AG04449 (cell line): Measurements from ENCODE around the gene GALNT10.
A peak's percentile ranks its signal among the peaks of the same experiment; 100 is the strongest.

Experiments used
- CTCF ChIA-PET: fragments of 350-600 bp; formaldehyde crosslinking; extraction: SDS; loops from one replicate; lab custom pipeline; 2021; ENCODE audit warnings: antibody characterized with exemption; lab: Yijun Ruan, JAX
- POLR2A ChIA-PET: fragments of 400-600, 350-600 bp; formaldehyde crosslinking; extraction: SDS; loops from one replicate; lab custom pipeline; 2020; ENCODE audit warnings: antibody characterized with exemption, inconsistent platforms; lab: Yijun Ruan, JAX
- DNase-seq: peaks from one replicate; pipeline ENCODE4 v3.0.0-alpha.2; 2010; ENCODE audit warnings: low read depth, low spot score
- H3K4me3 ChIP-seq: 2 replicates; pipeline ENCODE4 v1.5.1; 2011; ENCODE audit warnings: low read depth, mild to moderate bottlenecking, control low read depth, low read length
- TF ChIP-seq, protein P1 (sequence below): IDR thresholded peaks from one replicate; pipeline ENCODE4 v1.5.1; 2011; ENCODE audit warnings: mild to moderate bottlenecking, moderate library complexity, low read length, control low read depth, inconsistent platforms; ENCODE audit not compliant: insufficient read depth; ENCODE audit errors: missing control alignments

GALNT10 gene

DNA sequence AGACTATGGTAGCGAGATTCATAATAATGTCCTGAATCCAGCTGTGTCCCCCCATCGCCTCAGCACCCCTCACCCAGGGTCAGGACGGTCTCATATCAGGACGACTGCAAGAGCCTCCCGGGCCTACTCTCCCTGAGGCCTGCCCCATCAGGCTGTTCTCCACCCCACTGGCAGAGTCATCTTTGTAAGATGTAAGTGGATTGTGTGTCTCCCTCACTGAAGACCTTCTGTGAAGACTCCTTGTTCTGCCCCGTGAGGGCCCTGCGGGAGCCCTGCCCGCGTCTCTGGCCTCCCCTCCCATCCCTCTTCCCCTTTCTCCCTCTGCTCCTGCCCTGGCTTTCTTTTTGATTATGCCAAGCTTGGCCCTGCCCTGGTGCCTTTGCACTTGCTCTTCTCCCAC is 211.4 kb downstream of the GALNT10 start:
- CTCF ChIA-PET, result interaction anchor here (1.2 to 1.7 kb wide), 2 partner anchors 26 to 171 kb away, joined by 3 read pairs; no protein-coding TSS in a partner anchor
- TF ChIP-seq, protein P1, sequence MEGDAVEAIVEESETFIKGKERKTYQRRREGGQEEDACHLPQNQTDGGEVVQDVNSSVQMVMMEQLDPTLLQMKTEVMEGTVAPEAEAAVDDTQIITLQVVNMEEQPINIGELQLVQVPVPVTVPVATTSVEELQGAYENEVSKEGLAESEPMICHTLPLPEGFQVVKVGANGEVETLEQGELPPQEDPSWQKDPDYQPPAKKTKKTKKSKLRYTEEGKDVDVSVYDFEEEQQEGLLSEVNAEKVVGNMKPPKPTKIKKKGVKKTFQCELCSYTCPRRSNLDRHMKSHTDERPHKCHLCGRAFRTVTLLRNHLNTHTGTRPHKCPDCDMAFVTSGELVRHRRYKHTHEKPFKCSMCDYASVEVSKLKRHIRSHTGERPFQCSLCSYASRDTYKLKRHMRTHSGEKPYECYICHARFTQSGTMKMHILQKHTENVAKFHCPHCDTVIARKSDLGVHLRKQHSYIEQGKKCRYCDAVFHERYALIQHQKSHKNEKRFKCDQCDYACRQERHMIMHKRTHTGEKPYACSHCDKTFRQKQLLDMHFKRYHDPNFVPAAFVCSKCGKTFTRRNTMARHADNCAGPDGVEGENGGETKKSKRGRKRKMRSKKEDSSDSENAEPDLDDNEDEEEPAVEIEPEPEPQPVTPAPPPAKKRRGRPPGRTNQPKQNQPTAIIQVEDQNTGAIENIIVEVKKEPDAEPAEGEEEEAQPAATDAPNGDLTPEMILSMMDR, result no peak
- DNase-seq, result no peak
- POLR2A ChIA-PET, result no interaction called here
- H3K4me3 ChIP-seq, result no peak overlapping the region

DNA sequence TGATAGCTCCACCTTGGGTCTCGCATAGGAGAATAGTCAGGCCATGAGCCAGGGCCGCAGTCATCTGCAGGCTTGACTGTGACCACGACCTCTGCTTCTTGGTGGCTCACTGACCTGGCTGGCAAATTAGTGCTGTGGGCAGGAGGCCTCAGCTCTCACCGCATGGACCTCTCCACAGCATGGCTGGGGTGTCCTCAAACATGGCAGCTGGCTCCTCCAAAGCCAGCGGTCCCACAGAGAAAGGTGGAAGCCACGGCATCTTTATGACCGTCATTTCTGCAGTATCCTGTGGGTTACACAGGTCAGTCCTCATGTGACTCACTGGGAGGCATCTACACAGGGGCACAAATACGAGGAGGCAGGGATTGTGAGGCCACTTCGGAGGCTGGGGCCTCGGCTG is 212.1 kb downstream of the GALNT10 start:
- DNase-seq, result no peak
- TF ChIP-seq, protein P1, result no peak
- POLR2A ChIA-PET, result no interaction called here
- CTCF ChIA-PET, result interaction anchor here (1.1 to 5.7 kb wide), 6 partner anchors 27 to 429 kb away, joined by 3 to 114 read pairs (median 3); partner anchors contain the start of gene GALNT10
- H3K4me3 ChIP-seq, result no peak overlapping the region

DNA sequence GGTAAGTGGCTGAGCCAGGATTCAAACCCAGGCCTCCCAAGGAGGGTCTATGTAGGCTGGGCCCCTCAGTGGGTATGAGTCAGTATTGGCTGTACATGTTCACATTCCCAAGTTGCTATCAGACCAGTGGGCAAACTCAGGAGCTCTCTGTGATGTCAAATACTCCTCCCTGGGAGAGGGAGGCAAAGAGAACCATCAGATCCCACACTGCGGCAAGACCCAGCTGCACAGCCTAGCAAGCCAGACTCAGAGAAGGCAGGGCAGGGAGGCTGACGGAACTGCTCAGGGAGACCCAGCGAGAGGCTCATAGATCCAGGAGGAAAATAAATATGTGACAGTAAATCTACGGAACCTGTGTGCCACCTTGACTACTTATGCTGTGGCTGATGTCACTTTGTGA is 212.7 kb downstream of the GALNT10 start:
- TF ChIP-seq, protein P1, result no peak
- no peak overlapping the region for H3K4me3 ChIP-seq
- no peak for DNase-seq
- POLR2A ChIA-PET, result no interaction called here
- CTCF ChIA-PET, result interaction anchor here (1.1 to 8.9 kb wide), 11 partner anchors 12 to 430 kb away, joined by 3 to 141 read pairs (median 15); partner anchors contain the start of gene GALNT10

DNA sequence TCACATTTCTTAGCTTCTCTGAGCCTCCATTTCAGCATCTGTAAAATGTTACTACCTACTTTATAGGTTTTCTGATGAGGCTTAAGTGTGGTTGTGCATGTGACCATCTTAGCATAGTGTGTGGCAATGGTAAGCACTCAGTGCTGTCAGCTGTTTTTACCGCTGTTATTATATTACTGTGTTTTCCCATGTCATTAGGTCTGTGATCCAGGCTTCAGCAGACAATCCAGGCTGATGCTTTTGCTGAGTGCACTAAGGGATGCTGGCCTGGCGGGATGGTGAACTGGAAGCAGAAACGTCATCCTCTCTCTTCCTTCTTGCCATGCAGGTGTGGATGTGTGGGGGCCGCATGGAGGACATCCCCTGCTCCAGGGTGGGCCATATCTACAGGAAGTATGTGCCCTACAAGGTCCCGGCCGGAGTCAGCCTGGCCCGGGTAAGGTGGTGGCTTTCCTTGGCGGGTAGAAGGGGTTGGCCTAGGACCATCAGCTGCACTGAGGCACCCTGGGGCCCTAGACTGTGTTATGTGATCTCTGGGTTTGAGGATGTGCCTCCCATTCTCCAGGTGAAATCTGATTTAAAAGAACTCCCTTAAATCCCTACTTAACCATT is 213.3 kb downstream of the GALNT10 start:
- no peak overlapping the region for H3K4me3 ChIP-seq
- TF ChIP-seq, protein P1, result no peak
- no peak for DNase-seq
- ChIA-PET POLR2A (no interaction called here), CTCF (interaction anchor here (0.6 to 8.9 kb wide), 30 partner anchors 8 to 431 kb away, joined by 3 to 141 read pairs (median 6); partner anchors contain the start of gene GALNT10)

DNA sequence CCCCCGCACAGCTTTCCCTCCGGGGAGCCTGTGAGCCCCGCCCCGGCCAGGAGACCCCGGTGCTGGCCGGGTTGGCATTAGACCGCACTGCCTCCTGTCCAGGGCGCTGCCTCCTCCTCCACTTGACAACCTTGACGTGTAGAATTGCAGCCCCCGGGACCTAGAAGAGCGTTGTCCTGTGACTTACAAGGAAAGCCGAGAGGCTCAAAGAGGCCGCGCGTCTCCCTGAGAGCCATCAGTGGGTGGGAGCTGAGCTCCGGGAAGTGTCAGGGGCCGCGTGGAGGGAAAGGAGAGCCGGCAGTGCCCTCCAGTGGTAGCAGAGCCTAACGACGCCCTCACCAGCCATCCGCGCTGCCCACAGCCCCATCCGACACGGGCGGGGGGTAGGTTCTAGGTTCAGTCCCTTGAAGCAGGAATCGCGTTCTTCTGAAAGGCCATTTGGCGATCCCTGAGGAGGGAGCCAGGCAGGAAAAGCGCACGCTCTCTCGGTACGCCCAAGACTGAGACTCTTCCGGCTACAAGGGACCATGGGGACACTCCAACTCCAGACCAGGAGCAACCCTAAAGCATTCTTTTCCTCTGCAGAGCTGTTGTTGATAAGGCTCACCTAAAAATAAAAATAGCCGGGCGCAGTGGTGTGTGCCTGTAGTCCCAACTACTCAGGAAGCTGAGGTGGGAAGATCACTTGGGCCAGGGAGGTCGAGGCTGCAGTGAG is 214.7 kb downstream of the GALNT10 start:
- TF ChIP-seq, protein P1, result peak; percentile 98
- peak overlapping the region; percentile 32; the same call in 1 of the 2 replicates for H3K4me3 ChIP-seq
- ChIA-PET CTCF (interaction anchor here (0.6 to 8.9 kb wide), 75 partner anchors 8 to 366 kb away, joined by 3 to 141 read pairs (median 4); partner anchors contain the start of genes FAM114A2, GALNT10 and MFAP3), POLR2A (interaction anchor here (0.6 to 1.1 kb wide), 3 partner anchors 103 to 215 kb away, joined by 3 read pairs; partner anchors contain the start of gene GALNT10)
- no peak for DNase-seq
